Left cardiac atrium (tissue), 4 donors: ENCODE measurements around the gene OR5J2. TPM values are rescaled to one million over a fixed set of nuclear protein-coding genes. Genes with fewer than 3 reads are reported as not detected.
"Not testable (repeated sequence)": the region's sequence is repeated elsewhere in the genome, so short reads cannot be mapped to it uniquely, and the experiment has no call there.

ENCODE experiments used
- ATAC-seq, 2 donors: fragments of 200-7000 bp; cut with Tn5 transposase; one replicate each; pipeline ENCODE4 v1.9.1; 2020; ENCODE audit warnings: mild to moderate bottlenecking in 2 of 2, moderate library complexity in 2 of 2
- DNase-seq: peaks from one replicate; pipeline ENCODE4 v3.0.0-alpha.2; 2020
- intact Hi-C, 2 donors: fragments of 100-400 bp; cut with DNase I; formaldehyde crosslinking; loops; one replicate each; pipeline versions ENCODE4 v1.14.1 to v1.15.1; 2022 to 2023
- long read RNA-seq: library from polyadenylated mRNA; unstranded; transcript quantifications from one replicate; pipeline ENCODE4 v2.0.0, GENCODE V29; 2021
- total RNA-seq, 2 donors: library from RNA; stranded (reverse); fragmentation: NEBNext Ultra II Directional; extraction: Animal tissue kit (Norgen Biotek cat#: 25700); gene quantifications; one replicate each; pipeline ENCODE4 v1.2.1, GENCODE V29; 2021
- donor health status: DM: no; HTN: yes; CAD: no.
- donor health status: DM: no; HTN: yes; CAD: no; lungs with severe emphysema.
- donor health status: DM: yes; HTN: yes; CAD: no.
- donor health status: Dilated cardiomyopathy.

Gene OR5J2
- not detected for total RNA-seq
- long read RNA-seq = 0 reads

- intact Hi-C loops = no loop called here
- no peak for DNase-seq
- no peak for ATAC-seq
Measured at GRCh38 chr11:56176318-56176717, at the start of gene OR5J2. Gene OR5J2 (plus strand): TSS chr11:56176618. CDS start chr11:56176618, 0 bp downstream.

- ATAC-seq (no peak), DNase-seq (no peak)
- intact Hi-C loops = no loop called here
Measured at GRCh38 chr11:56140151-56140661, 36.2 kb upstream of the OR5J2 start, which contains the start of gene OR8J3. Gene OR8J3 (minus strand): TSS chr11:56140201. CDS start chr11:56137718, 2,483 bp downstream.

- intact Hi-C loops, ATAC-seq, DNase-seq: not testable (repeated sequence)
Measured at GRCh38 chr11:56143681-56144080, 32.7 kb upstream of the OR5J2 start.

- no peak for DNase-seq
- no peak for ATAC-seq
- intact Hi-C loops = no loop called here
Measured at GRCh38 chr11:56151376-56151775, 25.0 kb upstream of the OR5J2 start.

GRCh38 chr11:56152333-56152732 lies 24.1 kb upstream of the OR5J2 start:
- DNase-seq (no peak), ATAC-seq (no peak)
- intact Hi-C loops = no loop called here

GRCh38 chr11:56160217-56160616 lies 16.2 kb upstream of the OR5J2 start, which contains the start of gene OR8K5:
Gene OR8K5 (minus strand): TSS chr11:56160317. CDS start chr11:56160317, 0 bp downstream.
- intact Hi-C loops = no loop called here
- DNase-seq = no peak
- no peak for ATAC-seq

- DNase-seq = no peak
- no peak for ATAC-seq
- intact Hi-C loops = no loop called here
Measured at GRCh38 chr11:56163804-56164203, 12.6 kb upstream of the OR5J2 start.

- no peak for ATAC-seq
- no peak for DNase-seq
- intact Hi-C loops = no loop called here
Measured at GRCh38 chr11:56172256-56172830, 4.1 kb upstream of the OR5J2 start.

GRCh38 chr11:56183459-56183858 lies 7.0 kb downstream of the OR5J2 start:
- intact Hi-C loops = no loop called here

GRCh38 chr11:56188602-56189001 lies 12.2 kb downstream of the OR5J2 start:
- DNase-seq = no peak

More at GRCh38 chr11:56183459-56183858, 7.0 kb downstream of the OR5J2 start:
- DNase-seq (no peak), ATAC-seq (no peak)

GRCh38 chr11:56196705-56197104 lies 20.3 kb downstream of the OR5J2 start:
- ATAC-seq (no peak), DNase-seq (no peak)
- intact Hi-C loops = no loop called here

More at GRCh38 chr11:56188602-56189001, 12.2 kb downstream of the OR5J2 start:
- no peak for ATAC-seq
- intact Hi-C loops = no loop called here

GRCh38 chr11:56197367-56197766 lies 20.9 kb downstream of the OR5J2 start:
- intact Hi-C loops = no loop called here

GRCh38 chr11:56207790-56208189 lies 31.4 kb downstream of the OR5J2 start:
- DNase-seq (no peak), ATAC-seq (no peak)
- intact Hi-C loops = no loop called here

More at GRCh38 chr11:56197367-56197766, 20.9 kb downstream of the OR5J2 start:
- DNase-seq = no peak
- no peak for ATAC-seq

GRCh38 chr11:56214537-56214936 lies 38.1 kb downstream of the OR5J2 start:
- DNase-seq (no peak), ATAC-seq (no peak)
- intact Hi-C loops = no loop called here

GRCh38 chr11:56219735-56220134 lies 43.3 kb downstream of the OR5J2 start:
- DNase-seq, intact Hi-C loops, ATAC-seq: not testable (repeated sequence)

Other genes starting within 250 kb of the OR5J2 start
- not detected for gene OR5I1, start 240.2 kb upstream of the OR5J2 start, total RNA-seq
- gene OR10AG1, start 206.7 kb upstream of the OR5J2 start, total RNA-seq = not detected
- gene OR5F1, start 182.0 kb upstream of the OR5J2 start, total RNA-seq = not detected
- not detected for gene OR5AS1, start 149.0 kb upstream of the OR5J2 start, total RNA-seq
- gene OR8I2, start 83.3 kb upstream of the OR5J2 start, total RNA-seq = not detected
- gene OR8H2, start 72.9 kb upstream of the OR5J2 start, total RNA-seq = not detected
- not detected for gene OR8H3, start 54.2 kb upstream of the OR5J2 start, total RNA-seq
- gene OR8J3, start 36.4 kb upstream of the OR5J2 start, total RNA-seq = not detected
- gene OR8K5, start 16.3 kb upstream of the OR5J2 start, total RNA-seq = not detected
- gene OR5T2, start 57.6 kb downstream of the OR5J2 start, total RNA-seq = not detected
- gene OR5T3, start 75.6 kb downstream of the OR5J2 start, total RNA-seq = not detected
- gene OR5T1, start 97.5 kb downstream of the OR5J2 start, total RNA-seq = not detected
- gene OR8H1, start 115.6 kb downstream of the OR5J2 start, total RNA-seq = not detected
- gene OR8K3, start 138.5 kb downstream of the OR5J2 start, total RNA-seq = not detected
- not detected for gene OR8K1, start 169.4 kb downstream of the OR5J2 start, total RNA-seq
- not detected for gene OR8J1, start 177.7 kb downstream of the OR5J2 start, total RNA-seq
- gene OR8U1, start 199.0 kb downstream of the OR5J2 start, total RNA-seq = not detected
- not detected for gene OR5AL1, start 236.1 kb downstream of the OR5J2 start, total RNA-seq